HepG2 (cell line): ENCODE results near the gene C6orf62. TPM values are rescaled to one million over a fixed set of nuclear protein-coding genes. Genes with fewer than 3 reads are reported as not detected.

Experiments used
- ARHGAP35 ChIP-seq: sonication (generic); formaldehyde crosslinking; IDR thresholded peaks from 2 replicates; pipeline ENCODE4 v1.9.0; 2022; ENCODE audit warnings: mild to moderate bottlenecking, inconsistent platforms, moderate library complexity, missing genetic modification reagents, borderline replicate concordance
- MAFK ChIP-seq, 2 experiments: IDR thresholded peaks in 1 of 2; conservative IDR thresholded peaks in 1 of 2; 2 replicates each; pipeline ENCODE4 v1.6.1; 2011; ENCODE audit warnings: improper control_type of control experiment in 2 of 2, low read length in 2 of 2
- NONO ChIP-seq, 2 experiments: fragments of 450-650 bp in 1 of 2; sonication (generic) in 1 of 2; formaldehyde crosslinking in 1 of 2; IDR thresholded peaks in 1 of 2; conservative IDR thresholded peaks in 1 of 2; 2 replicates each; pipeline versions ENCODE4 v1.6.1 to v1.8.0; 2017 to 2022; ENCODE audit warnings: mild to moderate bottlenecking in 1 of 2, missing genetic modification reagents in 1 of 2, moderate library complexity in 1 of 2
- SCMH1 ChIP-seq: sonication (generic); formaldehyde crosslinking; IDR thresholded peaks from 2 replicates; pipeline ENCODE4 v1.9.0; 2021; ENCODE audit warnings: missing genetic modification reagents, mild to moderate bottlenecking, borderline replicate concordance
- TBX3 ChIP-seq: fragments of 450-650 bp; IDR thresholded peaks from 2 replicates; pipeline ENCODE4 v1.6.1; 2017; ENCODE audit warnings: antibody characterized with exemption, mild to moderate bottlenecking, inconsistent platforms, borderline replicate concordance
- polyA plus RNA-seq, 8 experiments: library from polyadenylated mRNA; depleted of rRNA in 3 of 8; stranded (reverse) in 7 of 8; unstranded in 1 of 8; fragments of >200 nt; fragmentation: Illumina TruSeq in 4 of 8; extraction: Trizol in 4 of 8; gene quantifications; 2 replicates each; pipeline versions ENCODE4 v1.2.1 to v1.2.3, GENCODE V29; 2011 to 2016; ENCODE audit warnings: low read depth in 4 of 8, missing spikeins in 1 of 8, mixed read lengths in 1 of 8; ENCODE audit not compliant: insufficient read depth in 1 of 8
- total RNA-seq, 5 experiments: library from RNA; depleted of rRNA; stranded (reverse); fragments of >200 nt; fragmentation: Illumina TruSeq; extraction: Trizol; gene quantifications; 2 replicates each; pipeline ENCODE4 v1.2.3, GENCODE V29; 2016; ENCODE audit warnings: low read depth in 1 of 5
- TF ChIP-seq, protein P1 (sequence below): sonication (generic); formaldehyde crosslinking; IDR thresholded peaks from 2 replicates; pipeline ENCODE4 v1.4.0; 2020; ENCODE audit warnings: missing genetic modification reagents
- TF ChIP-seq, protein P2 (sequence below): sonication (generic); formaldehyde crosslinking; IDR thresholded peaks from 2 replicates; pipeline ENCODE4 v1.4.0; 2020; ENCODE audit warnings: missing genetic modification reagents
- TF ChIP-seq, protein P3 (sequence below): sonication (generic); formaldehyde crosslinking; IDR thresholded peaks from 2 replicates; pipeline ENCODE4 v1.5.0; 2020; ENCODE audit warnings: mild to moderate bottlenecking, missing genetic modification reagents, borderline replicate concordance

The C6orf62 gene
- total and polyA plus RNA-seq, 2 of the 13 experiments (the other 11 are each of a cell fraction or from before 2014, with no cell fraction given), result 54.8 to 90.4 TPM

GRCh38 chr6:24720604-24721460 lies 1.9 kb upstream of the C6orf62 start (continued):
- TF ChIP-seq, protein P1, sequence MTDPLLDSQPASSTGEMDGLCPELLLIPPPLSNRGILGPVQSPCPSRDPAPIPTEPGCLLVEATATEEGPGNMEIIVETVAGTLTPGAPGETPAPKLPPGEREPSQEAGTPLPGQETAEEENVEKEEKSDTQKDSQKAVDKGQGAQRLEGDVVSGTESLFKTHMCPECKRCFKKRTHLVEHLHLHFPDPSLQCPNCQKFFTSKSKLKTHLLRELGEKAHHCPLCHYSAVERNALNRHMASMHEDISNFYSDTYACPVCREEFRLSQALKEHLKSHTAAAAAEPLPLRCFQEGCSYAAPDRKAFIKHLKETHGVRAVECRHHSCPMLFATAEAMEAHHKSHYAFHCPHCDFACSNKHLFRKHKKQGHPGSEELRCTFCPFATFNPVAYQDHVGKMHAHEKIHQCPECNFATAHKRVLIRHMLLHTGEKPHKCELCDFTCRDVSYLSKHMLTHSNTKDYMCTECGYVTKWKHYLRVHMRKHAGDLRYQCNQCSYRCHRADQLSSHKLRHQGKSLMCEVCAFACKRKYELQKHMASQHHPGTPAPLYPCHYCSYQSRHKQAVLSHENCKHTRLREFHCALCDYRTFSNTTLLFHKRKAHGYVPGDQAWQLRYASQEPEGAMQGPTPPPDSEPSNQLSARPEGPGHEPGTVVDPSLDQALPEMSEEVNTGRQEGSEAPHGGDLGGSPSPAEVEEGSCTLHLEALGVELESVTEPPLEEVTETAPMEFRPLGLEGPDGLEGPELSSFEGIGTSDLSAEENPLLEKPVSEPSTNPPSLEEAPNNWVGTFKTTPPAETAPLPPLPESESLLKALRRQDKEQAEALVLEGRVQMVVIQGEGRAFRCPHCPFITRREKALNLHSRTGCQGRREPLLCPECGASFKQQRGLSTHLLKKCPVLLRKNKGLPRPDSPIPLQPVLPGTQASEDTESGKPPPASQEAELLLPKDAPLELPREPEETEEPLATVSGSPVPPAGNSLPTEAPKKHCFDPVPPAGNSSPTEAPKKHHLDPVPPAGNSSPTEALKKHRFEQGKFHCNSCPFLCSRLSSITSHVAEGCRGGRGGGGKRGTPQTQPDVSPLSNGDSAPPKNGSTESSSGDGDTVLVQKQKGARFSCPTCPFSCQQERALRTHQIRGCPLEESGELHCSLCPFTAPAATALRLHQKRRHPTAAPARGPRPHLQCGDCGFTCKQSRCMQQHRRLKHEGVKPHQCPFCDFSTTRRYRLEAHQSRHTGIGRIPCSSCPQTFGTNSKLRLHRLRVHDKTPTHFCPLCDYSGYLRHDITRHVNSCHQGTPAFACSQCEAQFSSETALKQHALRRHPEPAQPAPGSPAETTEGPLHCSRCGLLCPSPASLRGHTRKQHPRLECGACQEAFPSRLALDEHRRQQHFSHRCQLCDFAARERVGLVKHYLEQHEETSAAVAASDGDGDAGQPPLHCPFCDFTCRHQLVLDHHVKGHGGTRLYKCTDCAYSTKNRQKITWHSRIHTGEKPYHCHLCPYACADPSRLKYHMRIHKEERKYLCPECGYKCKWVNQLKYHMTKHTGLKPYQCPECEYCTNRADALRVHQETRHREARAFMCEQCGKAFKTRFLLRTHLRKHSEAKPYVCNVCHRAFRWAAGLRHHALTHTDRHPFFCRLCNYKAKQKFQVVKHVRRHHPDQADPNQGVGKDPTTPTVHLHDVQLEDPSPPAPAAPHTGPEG (CRISPR knock-in tag), result peak; percentile 70; the same call in 1 of the 2 replicates
- TF ChIP-seq MAFK (conservative IDR thresholded peaks at IDR 0.05 in 1 of 2, IDR thresholded peaks at IDR 0.05 in 1 of 2; ENCODE audit: low read length in 2 of 2), result peak; percentile 4 to 24; a peak in 1 of 4 replicates
- TF ChIP-seq ARHGAP35 (CRISPR knock-in tag), result peak; percentile 14; the same call in 1 of the 2 replicates
- TF ChIP-seq, protein P2, sequence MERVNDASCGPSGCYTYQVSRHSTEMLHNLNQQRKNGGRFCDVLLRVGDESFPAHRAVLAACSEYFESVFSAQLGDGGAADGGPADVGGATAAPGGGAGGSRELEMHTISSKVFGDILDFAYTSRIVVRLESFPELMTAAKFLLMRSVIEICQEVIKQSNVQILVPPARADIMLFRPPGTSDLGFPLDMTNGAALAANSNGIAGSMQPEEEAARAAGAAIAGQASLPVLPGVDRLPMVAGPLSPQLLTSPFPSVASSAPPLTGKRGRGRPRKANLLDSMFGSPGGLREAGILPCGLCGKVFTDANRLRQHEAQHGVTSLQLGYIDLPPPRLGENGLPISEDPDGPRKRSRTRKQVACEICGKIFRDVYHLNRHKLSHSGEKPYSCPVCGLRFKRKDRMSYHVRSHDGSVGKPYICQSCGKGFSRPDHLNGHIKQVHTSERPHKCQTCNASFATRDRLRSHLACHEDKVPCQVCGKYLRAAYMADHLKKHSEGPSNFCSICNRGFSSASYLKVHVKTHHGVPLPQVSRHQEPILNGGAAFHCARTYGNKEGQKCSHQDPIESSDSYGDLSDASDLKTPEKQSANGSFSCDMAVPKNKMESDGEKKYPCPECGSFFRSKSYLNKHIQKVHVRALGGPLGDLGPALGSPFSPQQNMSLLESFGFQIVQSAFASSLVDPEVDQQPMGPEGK (CRISPR knock-in tag), result peak; percentile 47
- peak; percentile 39; the same call in 1 of the 2 replicates for TF ChIP-seq TBX3
- TF ChIP-seq, protein P3, sequence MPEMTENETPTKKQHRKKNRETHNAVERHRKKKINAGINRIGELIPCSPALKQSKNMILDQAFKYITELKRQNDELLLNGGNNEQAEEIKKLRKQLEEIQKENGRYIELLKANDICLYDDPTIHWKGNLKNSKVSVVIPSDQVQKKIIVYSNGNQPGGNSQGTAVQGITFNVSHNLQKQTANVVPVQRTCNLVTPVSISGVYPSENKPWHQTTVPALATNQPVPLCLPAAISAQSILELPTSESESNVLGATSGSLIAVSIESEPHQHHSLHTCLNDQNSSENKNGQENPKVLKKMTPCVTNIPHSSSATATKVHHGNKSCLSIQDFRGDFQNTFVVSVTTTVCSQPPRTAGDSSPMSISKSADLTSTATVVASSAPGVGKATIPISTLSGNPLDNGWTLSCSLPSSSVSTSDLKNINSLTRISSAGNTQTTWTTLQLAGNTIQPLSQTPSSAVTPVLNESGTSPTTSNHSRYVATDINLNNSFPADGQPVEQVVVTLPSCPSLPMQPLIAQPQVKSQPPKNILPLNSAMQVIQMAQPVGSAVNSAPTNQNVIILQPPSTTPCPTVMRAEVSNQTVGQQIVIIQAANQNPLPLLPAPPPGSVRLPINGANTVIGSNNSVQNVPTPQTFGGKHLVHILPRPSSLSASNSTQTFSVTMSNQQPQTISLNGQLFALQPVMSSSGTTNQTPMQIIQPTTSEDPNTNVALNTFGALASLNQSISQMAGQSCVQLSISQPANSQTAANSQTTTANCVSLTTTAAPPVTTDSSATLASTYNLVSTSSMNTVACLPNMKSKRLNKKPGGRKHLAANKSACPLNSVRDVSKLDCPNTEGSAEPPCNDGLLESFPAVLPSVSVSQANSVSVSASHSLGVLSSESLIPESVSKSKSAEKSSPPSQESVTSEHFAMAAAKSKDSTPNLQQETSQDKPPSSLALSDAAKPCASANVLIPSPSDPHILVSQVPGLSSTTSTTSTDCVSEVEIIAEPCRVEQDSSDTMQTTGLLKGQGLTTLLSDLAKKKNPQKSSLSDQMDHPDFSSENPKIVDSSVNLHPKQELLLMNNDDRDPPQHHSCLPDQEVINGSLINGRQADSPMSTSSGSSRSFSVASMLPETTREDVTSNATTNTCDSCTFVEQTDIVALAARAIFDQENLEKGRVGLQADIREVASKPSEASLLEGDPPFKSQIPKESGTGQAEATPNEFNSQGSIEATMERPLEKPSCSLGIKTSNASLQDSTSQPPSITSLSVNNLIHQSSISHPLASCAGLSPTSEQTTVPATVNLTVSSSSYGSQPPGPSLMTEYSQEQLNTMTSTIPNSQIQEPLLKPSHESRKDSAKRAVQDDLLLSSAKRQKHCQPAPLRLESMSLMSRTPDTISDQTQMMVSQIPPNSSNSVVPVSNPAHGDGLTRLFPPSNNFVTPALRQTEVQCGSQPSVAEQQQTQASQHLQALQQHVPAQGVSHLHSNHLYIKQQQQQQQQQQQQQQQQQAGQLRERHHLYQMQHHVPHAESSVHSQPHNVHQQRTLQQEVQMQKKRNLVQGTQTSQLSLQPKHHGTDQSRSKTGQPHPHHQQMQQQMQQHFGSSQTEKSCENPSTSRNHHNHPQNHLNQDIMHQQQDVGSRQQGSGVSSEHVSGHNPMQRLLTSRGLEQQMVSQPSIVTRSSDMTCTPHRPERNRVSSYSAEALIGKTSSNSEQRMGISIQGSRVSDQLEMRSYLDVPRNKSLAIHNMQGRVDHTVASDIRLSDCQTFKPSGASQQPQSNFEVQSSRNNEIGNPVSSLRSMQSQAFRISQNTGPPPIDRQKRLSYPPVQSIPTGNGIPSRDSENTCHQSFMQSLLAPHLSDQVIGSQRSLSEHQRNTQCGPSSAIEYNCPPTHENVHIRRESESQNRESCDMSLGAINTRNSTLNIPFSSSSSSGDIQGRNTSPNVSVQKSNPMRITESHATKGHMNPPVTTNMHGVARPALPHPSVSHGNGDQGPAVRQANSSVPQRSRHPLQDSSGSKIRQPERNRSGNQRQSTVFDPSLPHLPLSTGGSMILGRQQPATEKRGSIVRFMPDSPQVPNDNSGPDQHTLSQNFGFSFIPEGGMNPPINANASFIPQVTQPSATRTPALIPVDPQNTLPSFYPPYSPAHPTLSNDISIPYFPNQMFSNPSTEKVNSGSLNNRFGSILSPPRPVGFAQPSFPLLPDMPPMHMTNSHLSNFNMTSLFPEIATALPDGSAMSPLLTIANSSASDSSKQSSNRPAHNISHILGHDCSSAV (CRISPR knock-in tag), result 0 out of 2 replicates have a peak, but pooled peaks have one; percentile 52
- TF ChIP-seq SCMH1 (CRISPR knock-in tag), result no peak
- TF ChIP-seq NONO (IDR thresholded peaks at IDR 0.05), result peak; percentile 98
- TF ChIP-seq NONO (CRISPR knock-in tag; conservative IDR thresholded peaks at IDR 0.05), result peak; percentile 74
